K562 (cell line): ENCODE results near the gene SLC5A3. TPM values are rescaled to one million over a fixed set of nuclear protein-coding genes. Genes with fewer than 3 reads are reported as not detected.

Source experiments
- ADNP ChIP-seq: fragments of 200-800 bp; sonication (Bioruptor generic); IDR thresholded peaks from 2 replicates; pipeline ENCODE4 v1.6.1; 2016; ENCODE audit warnings: missing genetic modification characterization, missing compliant biosample characterization
- ARNT ChIP-seq, 2 experiments: fragments of 450-650 bp; IDR thresholded peaks; 2 replicates each; pipeline ENCODE4 v1.6.1; 2016; ENCODE audit warnings: mild to moderate bottlenecking in 1 of 2
- BHLHE40 ChIP-seq: IDR thresholded peaks from 2 replicates; pipeline ENCODE4 v1.6.1; 2011; ENCODE audit warnings: low read length, improper control_type of control experiment
- CREB1 ChIP-seq, 2 experiments: sonication (generic) in 1 of 2; formaldehyde crosslinking in 1 of 2; IDR thresholded peaks; 2 replicates each; pipeline versions ENCODE4 v1.6.1 to v1.8.0; 2012 to 2022; ENCODE audit warnings: inconsistent platforms in 1 of 2, mild to moderate bottlenecking in 1 of 2, missing genetic modification reagents in 1 of 2, moderate library complexity in 1 of 2
- CREB3L1 ChIP-seq: fragments of 450-650 bp; IDR thresholded peaks from 2 replicates; pipeline ENCODE4 v1.6.1; 2014; ENCODE audit warnings: low read depth, mild to moderate bottlenecking, moderate library complexity, borderline replicate concordance
- ESRRA ChIP-seq: fragments of 450-650 bp; IDR thresholded peaks from 2 replicates; pipeline ENCODE4 v1.6.1; 2014; ENCODE audit warnings: low read depth, mild to moderate bottlenecking, moderate library complexity, borderline replicate concordance
- EWSR1 ChIP-seq: fragments of 450-650 bp; IDR thresholded peaks from 2 replicates; pipeline ENCODE4 v1.6.1; 2018; ENCODE audit warnings: borderline replicate concordance, mild to moderate bottlenecking, low read depth, moderate library complexity; ENCODE audit not compliant: partially characterized antibody
- GTF2A2 ChIP-seq: IDR thresholded peaks from 2 replicates; pipeline ENCODE4 v1.6.1; 2016; ENCODE audit warnings: mild to moderate bottlenecking, missing genetic modification characterization, missing compliant biosample characterization
- HLTF ChIP-seq: fragments of 450-650 bp; IDR thresholded peaks from 2 replicates; pipeline ENCODE4 v1.6.1; 2016
- MED1 ChIP-seq: sonication (generic); formaldehyde crosslinking; IDR thresholded peaks from 2 replicates; pipeline ENCODE4 v1.8.1; 2023; ENCODE audit warnings: missing genetic modification reagents, borderline replicate concordance
- MYNN ChIP-seq, 2 experiments: sonication (generic); formaldehyde crosslinking in 1 of 2; IDR thresholded peaks; 2 replicates each; pipeline versions ENCODE4 v1.5.0 to v1.6.1; 2016 to 2020; ENCODE audit warnings: antibody characterized with exemption in 1 of 2, missing genetic modification reagents in 1 of 2
- NCOA6 ChIP-seq: fragments of 450-650 bp; IDR thresholded peaks from 2 replicates; pipeline ENCODE4 v1.6.1; 2017; ENCODE audit warnings: mild to moderate bottlenecking
- NCOR1 ChIP-seq: fragments of 450-650 bp; IDR thresholded peaks from 2 replicates; pipeline ENCODE4 v1.6.1; 2016; ENCODE audit warnings: mild to moderate bottlenecking, moderate library complexity
- PKNOX1 ChIP-seq: fragments of 450-650 bp; IDR thresholded peaks from 2 replicates; pipeline ENCODE4 v1.6.1; 2016
- PRDM10 ChIP-seq: fragments of 450-650 bp; IDR thresholded peaks from 2 replicates; pipeline ENCODE4 v1.6.1; 2018; ENCODE audit not compliant: partially characterized antibody
- RAD51 ChIP-seq: fragments of 450-650 bp; IDR thresholded peaks from 2 replicates; pipeline ENCODE4 v1.7.1; 2016; ENCODE audit warnings: low read depth, mild to moderate bottlenecking, borderline replicate concordance
- SIN3B ChIP-seq: fragments of 450-650 bp; IDR thresholded peaks from 2 replicates; pipeline ENCODE4 v1.6.1; 2017; ENCODE audit warnings: low read depth, mild to moderate bottlenecking, moderate library complexity
- SLC30A9 ChIP-seq: fragments of 250-450 bp; sonication (Bioruptor Pico); IDR thresholded peaks from 2 replicates; pipeline ENCODE4 v1.8.0; 2022; ENCODE audit warnings: mild to moderate bottlenecking, moderate library complexity
- SRSF1 ChIP-seq: fragments of 200-400 bp; formaldehyde crosslinking; IDR thresholded peaks from 2 replicates; pipeline ENCODE4 v1.6.1; 2017; ENCODE audit warnings: mild to moderate bottlenecking, low read depth, low read length, moderate library complexity
- XRCC4 ChIP-seq: IDR thresholded peaks from one replicate; pipeline ENCODE4 v1.6.1; 2011; ENCODE audit not compliant: insufficient read depth, insufficient read length; ENCODE audit errors: extremely low read depth
- ZNF384 ChIP-seq: IDR thresholded peaks from 2 replicates; pipeline ENCODE4 v1.6.1; 2012; ENCODE audit warnings: low read depth, low read length, improper control_type of control experiment
- ZNF436 ChIP-seq: fragments of 250-450, 450-650 bp; sonication (Bioruptor Pico); formaldehyde crosslinking; IDR thresholded peaks from 2 replicates; pipeline ENCODE4 v1.7.0; 2020; ENCODE audit warnings: mild to moderate bottlenecking
- ZNF511 ChIP-seq: sonication (generic); formaldehyde crosslinking; IDR thresholded peaks from 2 replicates; pipeline ENCODE4 v1.8.0; 2022; ENCODE audit warnings: mild to moderate bottlenecking, missing genetic modification reagents
- polyA plus RNA-seq, 8 experiments: library from polyadenylated mRNA; depleted of rRNA in 4 of 8; stranded (reverse) in 5 of 8; unstranded in 3 of 8; fragments of >200 nt; fragmentation: Nextera tagmentation in 2 of 8; fragmentation: Illumina TruSeq in 1 of 8; extraction: Ambion mirVana in 2 of 8; extraction: Trizol in 1 of 8; gene quantifications; 2 replicates each; pipeline versions ENCODE4 v1.2.1 to v1.2.3, GENCODE V29; 2011 to 2014; ENCODE audit warnings: inconsistent platforms in 1 of 8, missing spikeins in 1 of 8
- total RNA-seq, 7 experiments: library from RNA; depleted of rRNA in 6 of 7; stranded (reverse); fragments of >200 nt in 6 of 7; fragmentation: Illumina TruSeq in 2 of 7; extraction: Trizol in 2 of 7; gene quantifications; 2 replicates each; pipeline versions ENCODE4 v1.2.1 to v1.2.3, GENCODE V29; 2011 to 2021; ENCODE audit warnings: low replicate concordance in 1 of 7

The SLC5A3 gene
- total and polyA plus RNA-seq, 9 of the 15 experiments (the other 6 are each of a cell fraction or from before 2014, with no cell fraction given), result 2.9 to 20.6 (median 9.0) TPM

- TF ChIP-seq EWSR1 (no peak), ADNP (no peak), ESRRA (peak; percentile 20; the same call in 1 of the 2 replicates), MED1 (no peak), BHLHE40 (no peak), ARNT (IDR thresholded peaks at IDR 0.05) (no peak), XRCC4 (no peak), ZNF384 (no peak), CREB3L1 (peak; percentile 43; the same call in 1 of the 2 replicates), CREB1 (IDR thresholded peaks at IDR 0.05) (no peak), CREB1 (CRISPR knock-in tag; IDR thresholded peaks at IDR 0.05) (no peak), NCOA6 (no peak), RAD51 (peak; percentile 91), HLTF (no peak), PRDM10 (no peak), SRSF1 (no peak), PKNOX1 (no peak; the same call in 1 of the 2 replicates), ZNF436 (CRISPR knock-in tag) (no peak), MYNN (IDR thresholded peaks at IDR 0.05) (no peak), MYNN (CRISPR knock-in tag; IDR thresholded peaks at IDR 0.05) (no peak), ZNF511 (no peak), SIN3B (no peak), NCOR1 (no peak), SLC30A9 (CRISPR knock-in tag) (no peak), GTF2A2 (no peak)
These were observed 11.4 kb upstream of the SLC5A3 start (continued) for GRCh38 chr21:34061983-34062382.
